Hepatocyte (in vitro differentiated cells): ENCODE data around the gene LHX3. TPM values are rescaled to one million over a fixed set of nuclear protein-coding genes. Genes with fewer than 3 reads are reported as not detected.
A peak's percentile ranks its signal among the peaks of the same experiment; 100 is the strongest.

Experiments used
- DNase-seq: peaks from one replicate; pipeline ENCODE4 v3.0.0-alpha.2; 2016; ENCODE audit warnings: low spot score
- H2AFZ ChIP-seq: fragments of 200-600 bp; sonication (generic); 2 replicates; pipeline ENCODE4 v1.6.0; 2016; ENCODE audit warnings: antibody characterized with exemption, mild to moderate bottlenecking
- H3K27ac ChIP-seq: fragments of 200-600 bp; sonication (generic); 2 replicates; pipeline ENCODE4 v1.5.1; 2016; ENCODE audit warnings: mild to moderate bottlenecking
- H3K27me3 ChIP-seq: fragments of 200-600 bp; sonication (generic); 2 replicates; pipeline ENCODE4 v1.6.1; 2016
- H3K36me3 ChIP-seq: fragments of 200-600 bp; sonication (generic); replicated peaks from 2 replicates; pipeline ENCODE4 v1.5.1; 2016; ENCODE audit warnings: low read depth; ENCODE audit not compliant: insufficient read depth
- H3K4me1 ChIP-seq: fragments of 200-600 bp; sonication (generic); 2 replicates; pipeline ENCODE4 v1.5.1; 2016; ENCODE audit warnings: mild to moderate bottlenecking, moderate library complexity; ENCODE audit not compliant: insufficient read depth
- H3K4me2 ChIP-seq: fragments of 200-600 bp; sonication (generic); 2 replicates; pipeline ENCODE4 v1.6.0; 2016
- H3K4me3 ChIP-seq: fragments of 200-600 bp; sonication (generic); 2 replicates; pipeline ENCODE4 v1.5.1; 2016; ENCODE audit warnings: mild to moderate bottlenecking
- H3K79me2 ChIP-seq: fragments of 200-600 bp; sonication (generic); 2 replicates; pipeline ENCODE4 v1.6.0; 2017; ENCODE audit warnings: mild to moderate bottlenecking
- H3K9me2 ChIP-seq: fragments of 200-600 bp; sonication (generic); replicated peaks from 2 replicates; pipeline ENCODE4 v1.6.0; 2017; ENCODE audit warnings: mild to moderate bottlenecking; ENCODE audit not compliant: insufficient read depth
- H3K9me3 ChIP-seq: fragments of 200-600 bp; sonication (generic); 2 replicates; pipeline ENCODE4 v1.5.1; 2016; ENCODE audit warnings: low read depth, mild to moderate bottlenecking
- H4K20me1 ChIP-seq: fragments of 200-600 bp; sonication (generic); 2 replicates; pipeline ENCODE4 v1.6.0; 2016; ENCODE audit warnings: mild to moderate bottlenecking; ENCODE audit not compliant: insufficient read depth, poor library complexity, severe bottlenecking
- EZH2 ChIP-seq: fragments of 200-600 bp; sonication (generic); IDR thresholded peaks from 2 replicates; pipeline ENCODE4 v1.6.1; 2016; ENCODE audit warnings: antibody characterized with exemption, mild to moderate bottlenecking, borderline replicate concordance
- EZH2phosphoT487 ChIP-seq: fragments of 200-600 bp; sonication (generic); IDR thresholded peaks from one replicate; pipeline ENCODE4 v1.6.1; 2018; ENCODE audit warnings: antibody characterized with exemption, mild to moderate bottlenecking, low read depth, moderate library complexity; ENCODE audit not compliant: unreplicated experiment, severe bottlenecking
- WGBS: methylation state at CpG from one replicate; pipeline ENCODE4 v1.1.6; 2016; ENCODE audit warnings: low lambda C conversion rate; ENCODE audit errors: missing lambda C conversion rate; 5-methylcytosine and 5-hydroxymethylcytosine counted together
- polyA plus RNA-seq: library from polyadenylated mRNA; unstranded; fragments of >200 nt; fragmentation: Nextera tagmentation; extraction: Ambion mirVana; gene quantifications from 2 replicates; pipeline ENCODE4 v1.2.1, GENCODE V29; 2016
- total RNA-seq: library from RNA; depleted of rRNA; stranded (reverse); fragments of >200 nt; gene quantifications from 2 replicates; pipeline ENCODE4 v1.2.3, GENCODE V29; 2014
- TF ChIP-seq, protein P1 (sequence below): fragments of 200-600 bp; sonication (generic); IDR thresholded peaks from 2 replicates; pipeline ENCODE4 v1.5.1; 2016; ENCODE audit warnings: antibody characterized with exemption, mild to moderate bottlenecking; ENCODE audit not compliant: poor library complexity

Gene LHX3
- total and polyA plus RNA-seq, 2 experiments from 2014 or later = not detected

DNA sequence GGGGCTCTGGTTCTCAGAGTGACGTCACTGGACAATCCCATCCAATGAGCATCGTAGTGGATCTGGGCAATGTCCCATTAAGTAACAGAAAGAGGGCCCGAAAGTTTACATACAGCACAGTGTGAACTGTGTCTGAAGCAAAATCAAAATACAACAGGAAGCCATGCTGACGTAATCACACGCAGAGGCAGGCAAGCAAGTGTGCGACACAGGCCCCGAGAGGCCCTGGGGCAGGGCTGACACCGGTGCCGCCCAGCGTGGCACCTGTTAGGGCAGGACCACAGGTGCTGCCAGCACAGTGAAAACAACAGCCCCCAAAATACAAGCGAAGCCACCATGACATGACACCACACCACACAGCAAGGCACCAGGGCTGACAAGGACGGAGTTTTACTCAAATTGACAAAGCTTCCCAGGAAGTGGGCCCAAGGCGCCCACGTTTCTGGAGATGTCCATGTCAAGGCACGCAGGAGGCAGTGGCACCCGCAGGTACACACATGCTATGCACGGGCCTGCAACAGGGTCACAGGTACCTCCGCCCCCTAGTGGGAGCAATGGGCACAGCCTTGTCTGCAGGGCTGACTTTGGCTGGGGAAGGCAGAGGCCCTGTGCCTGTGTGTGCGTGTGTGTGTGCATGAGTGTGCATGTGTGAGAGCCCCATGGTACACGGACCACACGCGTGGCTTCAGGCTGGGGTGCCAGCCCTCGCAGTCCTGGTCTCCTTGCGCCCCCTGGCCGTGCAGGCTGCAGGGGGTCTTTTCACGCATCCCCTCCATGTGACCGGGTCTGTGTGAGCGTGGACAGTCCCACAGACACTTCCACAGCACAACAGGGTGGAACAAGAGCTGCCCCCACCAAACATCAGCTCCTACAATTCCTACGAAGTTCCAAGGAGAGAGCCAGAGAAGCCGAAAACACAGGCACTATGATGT is 21.1 kb upstream of the LHX3 start:
- H3K4me3 ChIP-seq = no peak overlapping the region
- no peaks in the 10 kb centered on the region for H3K9me3 ChIP-seq
- H4K20me1 ChIP-seq = peaks cover 4% of the 10 kb centered on the region
- TF ChIP-seq, protein P1, sequence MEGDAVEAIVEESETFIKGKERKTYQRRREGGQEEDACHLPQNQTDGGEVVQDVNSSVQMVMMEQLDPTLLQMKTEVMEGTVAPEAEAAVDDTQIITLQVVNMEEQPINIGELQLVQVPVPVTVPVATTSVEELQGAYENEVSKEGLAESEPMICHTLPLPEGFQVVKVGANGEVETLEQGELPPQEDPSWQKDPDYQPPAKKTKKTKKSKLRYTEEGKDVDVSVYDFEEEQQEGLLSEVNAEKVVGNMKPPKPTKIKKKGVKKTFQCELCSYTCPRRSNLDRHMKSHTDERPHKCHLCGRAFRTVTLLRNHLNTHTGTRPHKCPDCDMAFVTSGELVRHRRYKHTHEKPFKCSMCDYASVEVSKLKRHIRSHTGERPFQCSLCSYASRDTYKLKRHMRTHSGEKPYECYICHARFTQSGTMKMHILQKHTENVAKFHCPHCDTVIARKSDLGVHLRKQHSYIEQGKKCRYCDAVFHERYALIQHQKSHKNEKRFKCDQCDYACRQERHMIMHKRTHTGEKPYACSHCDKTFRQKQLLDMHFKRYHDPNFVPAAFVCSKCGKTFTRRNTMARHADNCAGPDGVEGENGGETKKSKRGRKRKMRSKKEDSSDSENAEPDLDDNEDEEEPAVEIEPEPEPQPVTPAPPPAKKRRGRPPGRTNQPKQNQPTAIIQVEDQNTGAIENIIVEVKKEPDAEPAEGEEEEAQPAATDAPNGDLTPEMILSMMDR = peak; percentile 72
- no peak for TF ChIP-seq EZH2phosphoT487
- no peaks in the 10 kb centered on the region for H3K36me3 ChIP-seq
- no peaks in the 10 kb centered on the region for H3K9me2 ChIP-seq
- no peak overlapping the region for H3K4me2 ChIP-seq
- no peak overlapping the region for H3K27ac ChIP-seq
- H3K79me2 ChIP-seq = peaks cover 20% of the 10 kb centered on the region
- H2AFZ ChIP-seq = no peak overlapping the region
- peak; percentile 80 for DNase-seq
- no peaks in the 10 kb centered on the region for H3K4me1 ChIP-seq
- WGBS = 77% methylated on average over 30 of the region's 30 CpGs
- H3K27me3 ChIP-seq = no peaks in the 10 kb centered on the region

DNA sequence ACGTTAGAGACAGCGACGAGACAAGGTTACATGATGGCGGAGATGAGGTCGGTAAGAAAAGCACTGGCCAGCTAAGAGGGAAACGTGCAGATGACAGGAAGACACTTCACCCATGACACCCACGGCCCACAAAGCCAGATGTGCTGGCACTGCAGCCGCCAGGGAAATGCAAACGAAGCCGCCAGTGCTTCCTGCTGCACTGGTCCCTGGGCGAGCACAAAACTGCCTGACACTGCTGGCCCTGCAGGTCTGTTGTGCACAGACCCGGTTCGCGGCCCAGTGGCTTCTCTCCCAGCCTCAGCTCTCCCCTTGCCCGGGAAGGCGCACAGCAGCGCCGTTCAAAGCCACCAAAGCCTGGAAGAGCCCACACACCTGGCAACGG is 20.4 kb upstream of the LHX3 start:
- H2AFZ ChIP-seq = no peak overlapping the region
- H3K9me2 ChIP-seq = no peaks in the 10 kb centered on the region
- H3K4me3 ChIP-seq = no peak overlapping the region
- H3K36me3 ChIP-seq = no peaks in the 10 kb centered on the region
- H3K27ac ChIP-seq = no peak overlapping the region
- peaks cover 17% of the 10 kb centered on the region for H3K79me2 ChIP-seq
- no peak overlapping the region for H3K4me2 ChIP-seq
- DNase-seq = no peak
- H3K27me3 ChIP-seq = no peaks in the 10 kb centered on the region
- no peaks in the 10 kb centered on the region for H3K4me1 ChIP-seq
- H3K9me3 ChIP-seq = no peaks in the 10 kb centered on the region
- TF ChIP-seq EZH2phosphoT487 = no peak
- TF ChIP-seq, protein P1 = no peak
- no peak for TF ChIP-seq EZH2
- peaks cover 4% of the 10 kb centered on the region for H4K20me1 ChIP-seq
- WGBS = 94% methylated on average over 19 of the region's 19 CpGs

DNA sequence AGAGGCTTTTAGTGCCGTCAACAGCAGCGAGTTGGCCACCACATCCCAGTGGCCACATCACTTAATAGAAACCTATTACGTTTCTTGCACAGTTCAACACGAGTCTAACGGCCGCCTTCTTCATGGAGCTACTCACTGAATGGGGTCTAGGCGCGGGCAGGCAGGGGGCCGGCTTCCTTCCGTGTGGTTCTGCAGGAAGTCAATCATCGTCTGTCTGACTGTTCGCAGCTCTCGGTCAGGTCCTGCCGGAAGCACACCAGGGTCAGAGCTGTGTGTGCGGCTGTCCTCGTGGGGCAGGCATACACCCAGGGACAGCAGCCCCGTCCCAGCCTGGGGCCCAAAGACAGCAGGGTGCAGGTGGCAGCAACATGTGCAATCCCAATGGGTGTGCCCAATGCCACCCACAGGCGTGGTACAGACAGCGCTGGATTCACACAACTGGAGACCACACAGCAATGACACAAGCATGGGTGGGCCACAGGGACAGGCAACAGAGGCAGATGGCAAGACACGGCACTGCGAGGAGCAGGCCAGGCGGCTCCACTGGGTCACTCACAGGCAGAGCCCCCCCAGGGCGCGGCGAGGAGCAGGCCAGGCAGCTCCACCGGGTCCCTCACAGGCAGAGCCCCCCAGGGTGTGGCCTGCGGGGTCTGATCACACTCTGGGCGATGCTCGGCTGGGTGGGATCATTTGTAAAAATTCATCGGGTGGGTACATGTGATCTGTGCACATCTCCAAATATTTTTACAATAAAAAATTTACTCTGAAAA is 19.1 kb upstream of the LHX3 start:
- Histone ChIP-seq H3K4me1 (no peaks in the 10 kb centered on the region), H2AFZ (no peak overlapping the region), H3K4me2 (no peak overlapping the region), H4K20me1 (peaks cover 4% of the 10 kb centered on the region), H3K27ac (no peak overlapping the region), H3K36me3 (no peaks in the 10 kb centered on the region), H3K27me3 (no peaks in the 10 kb centered on the region), H3K4me3 (no peak overlapping the region), H3K79me2 (peaks cover 7% of the 10 kb centered on the region), H3K9me3 (no peaks in the 10 kb centered on the region), H3K9me2 (no peaks in the 10 kb centered on the region)
- no peak for DNase-seq
- no peak for TF ChIP-seq EZH2phosphoT487
- TF ChIP-seq, protein P1 = no peak
- TF ChIP-seq EZH2 = no peak
- WGBS = 94% methylated on average over 30 of the region's 30 CpGs
